Caco-2 (cell line): ENCODE results near the gene SLMAP. TPM values are rescaled to one million over a fixed set of nuclear protein-coding genes. Genes with fewer than 3 reads are reported as not detected.

ENCODE experiments used
- BruUV-seq: library from RNA; stranded (reverse); fragments of 400-500 nt; replicated peaks from 2 replicates; lab custom pipeline; 2021; lab: Mats Ljungman, UMichigan
- CTCF ChIA-PET: fragments of 300-600 bp; sonication (Branson Sonifier 250); formaldehyde crosslinking; loops from one replicate; lab custom pipeline; 2022; ENCODE audit warnings: antibody characterized with exemption; lab: Charles Lee
- POLR2A ChIA-PET: fragments of 300-600 bp; sonication (Branson Sonifier 250); formaldehyde crosslinking; loops from one replicate; lab custom pipeline; 2022; ENCODE audit warnings: antibody characterized with exemption; lab: Charles Lee
- DNase-seq, 2 experiments: peaks; one replicate each; pipeline versions ENCODE4 v3.0.0 to v3.0.0-alpha.2; 2020 to 2022
- H3K27me3 ChIP-seq: replicated peaks from 2 replicates; pipeline ENCODE4 v1.6.0; 2011; ENCODE audit warnings: low read length; ENCODE audit not compliant: control insufficient read depth, insufficient read depth
- H3K36me3 ChIP-seq: 2 replicates; pipeline ENCODE4 v1.5.1; 2011; ENCODE audit warnings: low read length; ENCODE audit not compliant: control insufficient read depth, insufficient read depth
- H3K4me1 ChIP-seq: fragments of 250-450 bp; sonication (Bioruptor Pico); 2 replicates; pipeline ENCODE4 v1.5.1; 2020; ENCODE audit warnings: mild to moderate bottlenecking
- H3K4me3 ChIP-seq: 2 replicates; pipeline ENCODE4 v1.5.1; 2011; ENCODE audit warnings: low read depth, mild to moderate bottlenecking, control low read depth, low read length
- H3K9me3 ChIP-seq: fragments of 250-450 bp; sonication (Bioruptor Pico); 2 replicates; pipeline ENCODE4 v1.5.1; 2020; ENCODE audit warnings: mild to moderate bottlenecking, moderate library complexity
- H3K27ac Mint-ChIP-seq: one replicate; pipeline ENCODE4 v1.8.0; 2022; ENCODE audit warnings: mixed read lengths; ENCODE audit not compliant: unreplicated experiment
- H3K27me3 Mint-ChIP-seq: one replicate; pipeline ENCODE4 v1.8.0; 2022; ENCODE audit warnings: mixed read lengths; ENCODE audit not compliant: insufficient read depth, unreplicated experiment
- H3K36me3 Mint-ChIP-seq: one replicate; pipeline ENCODE4 v1.8.0; 2022; ENCODE audit warnings: mild to moderate bottlenecking, mixed read lengths; ENCODE audit not compliant: insufficient read depth, unreplicated experiment
- H3K4me1 Mint-ChIP-seq: one replicate; pipeline ENCODE4 v1.8.0; 2022; ENCODE audit warnings: low read depth, mixed read lengths; ENCODE audit not compliant: unreplicated experiment
- H3K4me3 Mint-ChIP-seq: one replicate; pipeline ENCODE4 v1.8.0; 2022; ENCODE audit warnings: mild to moderate bottlenecking, moderate library complexity, mixed read lengths; ENCODE audit not compliant: unreplicated experiment
- H3K9me3 Mint-ChIP-seq: one replicate; pipeline ENCODE4 v1.8.0; 2022; ENCODE audit warnings: mixed read lengths; ENCODE audit not compliant: unreplicated experiment
- CTCF ChIP-seq, 2 experiments: fragments of 200-600 bp in 1 of 2; IDR thresholded peaks; 1 replicate in 1 of 2; 2 replicates in 1 of 2; pipeline versions ENCODE4 v1.5.1 to v1.8.0; 2011 to 2022; ENCODE audit warnings: antibody characterized with exemption in 1 of 2, control low read depth in 1 of 2, inconsistent platforms in 1 of 2, low read depth in 1 of 2, low read length in 1 of 2, mild to moderate bottlenecking in 1 of 2, moderate library complexity in 1 of 2; ENCODE audit not compliant: insufficient read depth in 1 of 2, severe bottlenecking in 1 of 2, unreplicated experiment in 1 of 2
- intact Hi-C: fragments of 100-400 bp; cut with micrococcal nuclease; formaldehyde crosslinking; loops from one replicate; pipeline ENCODE4 v1.10.0; 2022; ENCODE audit not compliant: unreplicated experiment
- total RNA-seq: library from RNA; stranded (reverse); gene quantifications from 2 replicates; pipeline ENCODE4 v1.2.3, GENCODE V29; 2022

SLMAP gene
- total RNA-seq, 1 experiment from 2014 or later = 136 TPM

DNA sequence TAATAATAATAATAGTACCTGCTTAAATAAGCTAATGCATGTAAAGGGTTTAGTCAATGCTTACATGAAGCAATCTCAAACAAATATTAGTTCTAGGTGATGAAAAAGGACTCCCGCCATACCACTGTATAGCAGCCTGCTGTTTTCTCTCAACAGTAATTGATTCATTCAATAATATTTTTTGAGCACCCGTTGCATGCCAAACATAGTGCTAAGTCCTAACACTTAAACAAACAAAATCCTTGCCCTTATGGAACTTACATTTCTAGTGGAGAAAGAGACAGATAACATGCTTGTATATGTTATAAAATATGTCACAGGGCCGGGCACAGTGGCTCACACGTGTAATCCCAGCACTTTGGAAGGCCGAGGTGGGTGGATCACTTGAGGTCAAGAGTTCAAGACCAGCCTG, 190.9 kb downstream of the SLMAP start:
- Mint-ChIP-seq H3K27me3 (no peaks in the 10 kb centered on the region), H3K4me1 (peaks cover 46% of the 10 kb centered on the region), H3K36me3 (peaks cover 31% of the 10 kb centered on the region), H3K9me3 (no peaks in the 10 kb centered on the region), H3K4me3 (no peak overlapping the region), H3K27ac (no peak overlapping the region)
- Histone ChIP-seq H3K27me3 (no peaks in the 10 kb centered on the region), H3K36me3 (no peaks in the 10 kb centered on the region), H3K9me3 (no peaks in the 10 kb centered on the region), H3K4me1 (peaks cover 44% of the 10 kb centered on the region), H3K4me3 (no peak overlapping the region)
- intact Hi-C loops = no loop called here
- BruUV-seq = no TSS peak
- no peak for TF ChIP-seq CTCF (IDR thresholded peaks at IDR 0.05; ENCODE audit: insufficient read depth in 1 of 2, low read depth in 1 of 2, low read length in 1 of 2, severe bottlenecking in 1 of 2, unreplicated experiment in 1 of 2)
- DNase-seq = no peak
- POLR2A ChIA-PET = no interaction called here
- CTCF ChIA-PET = no interaction called here

- no peak overlapping the region for H3K27ac Mint-ChIP-seq
- no TSS peak for BruUV-seq
- no peak for DNase-seq
These were observed 192.1 kb downstream of the SLMAP start for GRCh38 chr3:57948080-57948671.

GRCh38 chr3:57948781-57949242, 192.7 kb downstream of the SLMAP start:
- no peak for TF ChIP-seq CTCF (IDR thresholded peaks at IDR 0.05; ENCODE audit: insufficient read depth in 1 of 2, low read depth in 1 of 2, low read length in 1 of 2, severe bottlenecking in 1 of 2, unreplicated experiment in 1 of 2)
- peaks cover 45% of the 10 kb centered on the region for H3K4me1 Mint-ChIP-seq
- no peak overlapping the region for H3K4me3 Mint-ChIP-seq
- Histone ChIP-seq H3K4me3 (no peak overlapping the region), H3K36me3 (no peaks in the 10 kb centered on the region), H3K27me3 (no peaks in the 10 kb centered on the region), H3K4me1 (peaks cover 45% of the 10 kb centered on the region), H3K9me3 (no peaks in the 10 kb centered on the region)
- no peak for DNase-seq
- H3K9me3 Mint-ChIP-seq = no peaks in the 10 kb centered on the region
- intact Hi-C loops = no loop called here
- ChIA-PET POLR2A (interaction anchor here (0.5 kb wide), 1 partner anchor 49 kb away, joined by 3 read pairs; no protein-coding TSS in a partner anchor), CTCF (no interaction called here)
- no TSS peak for BruUV-seq
- no peak overlapping the region for H3K27ac Mint-ChIP-seq
- H3K36me3 Mint-ChIP-seq = peaks cover 29% of the 10 kb centered on the region
- H3K27me3 Mint-ChIP-seq = no peaks in the 10 kb centered on the region

More at GRCh38 chr3:57948080-57948671, 192.1 kb downstream of the SLMAP start:
- Histone ChIP-seq H3K9me3 (no peaks in the 10 kb centered on the region), H3K27me3 (no peaks in the 10 kb centered on the region), H3K4me3 (no peak overlapping the region), H3K4me1 (peaks cover 51% of the 10 kb centered on the region), H3K36me3 (no peaks in the 10 kb centered on the region)
- Mint-ChIP-seq H3K27me3 (no peaks in the 10 kb centered on the region), H3K36me3 (peaks cover 29% of the 10 kb centered on the region), H3K9me3 (no peaks in the 10 kb centered on the region), H3K4me3 (no peak overlapping the region), H3K4me1 (peaks cover 51% of the 10 kb centered on the region)
- no peak for TF ChIP-seq CTCF (IDR thresholded peaks at IDR 0.05; ENCODE audit: insufficient read depth in 1 of 2, low read depth in 1 of 2, low read length in 1 of 2, severe bottlenecking in 1 of 2, unreplicated experiment in 1 of 2)
- POLR2A ChIA-PET = interaction anchor here (0.5 kb wide), 1 partner anchor 50 kb away, joined by 3 read pairs; no protein-coding TSS in a partner anchor
- intact Hi-C loops = no loop called here
- CTCF ChIA-PET = no interaction called here
